ENCODE results near the gene MAP10. TPM values are rescaled to one million over a fixed set of nuclear protein-coding genes. Genes with fewer than 3 reads are reported as not detected.

The MAP10 gene
- total RNA-seq, 2 experiments from 2014 or later: 1.3 to 1.5 TPM

DNA sequence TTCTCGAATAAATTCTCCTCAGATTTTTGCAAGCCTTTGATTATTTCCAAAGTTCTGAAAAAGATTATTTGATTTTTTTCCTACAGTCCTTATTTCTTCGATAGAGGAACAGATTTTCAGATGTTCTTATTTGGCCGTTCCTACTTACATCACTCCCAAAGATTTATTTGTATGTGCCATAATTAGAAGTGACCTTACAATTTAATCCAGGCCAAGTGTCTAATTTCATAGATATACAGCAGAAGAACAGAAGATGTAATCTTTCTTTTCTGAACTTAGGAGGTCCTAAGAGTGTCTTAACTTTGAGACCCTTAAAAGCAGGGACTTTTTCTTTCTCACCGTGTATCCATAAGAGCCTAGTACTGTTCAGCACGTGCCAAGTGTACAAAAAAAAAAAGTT is 46.3 kb downstream of the MAP10 start:
- ATAC-seq (no peak), DNase-seq (no peak)
- POLR2A ChIA-PET: no interaction called here
- Mint-ChIP-seq H3K4me3 (no peak overlapping the region), H3K4me1 (ENCODE audit: low read depth) (no peaks in the 10 kb centered on the region), H3K9me3 (no peaks in the 10 kb centered on the region), H3K36me3 (ENCODE audit: low read depth) (no peaks in the 10 kb centered on the region), H3K27me3 (no peaks in the 10 kb centered on the region), H3K27ac (no peak overlapping the region)
- CTCF ChIA-PET: no interaction called here
- TF ChIP-seq, protein P1, sequence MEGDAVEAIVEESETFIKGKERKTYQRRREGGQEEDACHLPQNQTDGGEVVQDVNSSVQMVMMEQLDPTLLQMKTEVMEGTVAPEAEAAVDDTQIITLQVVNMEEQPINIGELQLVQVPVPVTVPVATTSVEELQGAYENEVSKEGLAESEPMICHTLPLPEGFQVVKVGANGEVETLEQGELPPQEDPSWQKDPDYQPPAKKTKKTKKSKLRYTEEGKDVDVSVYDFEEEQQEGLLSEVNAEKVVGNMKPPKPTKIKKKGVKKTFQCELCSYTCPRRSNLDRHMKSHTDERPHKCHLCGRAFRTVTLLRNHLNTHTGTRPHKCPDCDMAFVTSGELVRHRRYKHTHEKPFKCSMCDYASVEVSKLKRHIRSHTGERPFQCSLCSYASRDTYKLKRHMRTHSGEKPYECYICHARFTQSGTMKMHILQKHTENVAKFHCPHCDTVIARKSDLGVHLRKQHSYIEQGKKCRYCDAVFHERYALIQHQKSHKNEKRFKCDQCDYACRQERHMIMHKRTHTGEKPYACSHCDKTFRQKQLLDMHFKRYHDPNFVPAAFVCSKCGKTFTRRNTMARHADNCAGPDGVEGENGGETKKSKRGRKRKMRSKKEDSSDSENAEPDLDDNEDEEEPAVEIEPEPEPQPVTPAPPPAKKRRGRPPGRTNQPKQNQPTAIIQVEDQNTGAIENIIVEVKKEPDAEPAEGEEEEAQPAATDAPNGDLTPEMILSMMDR (IDR thresholded peaks at IDR 0.05): no peak
- intact Hi-C loops (cut with micrococcal nuclease): no loop called here

DNA sequence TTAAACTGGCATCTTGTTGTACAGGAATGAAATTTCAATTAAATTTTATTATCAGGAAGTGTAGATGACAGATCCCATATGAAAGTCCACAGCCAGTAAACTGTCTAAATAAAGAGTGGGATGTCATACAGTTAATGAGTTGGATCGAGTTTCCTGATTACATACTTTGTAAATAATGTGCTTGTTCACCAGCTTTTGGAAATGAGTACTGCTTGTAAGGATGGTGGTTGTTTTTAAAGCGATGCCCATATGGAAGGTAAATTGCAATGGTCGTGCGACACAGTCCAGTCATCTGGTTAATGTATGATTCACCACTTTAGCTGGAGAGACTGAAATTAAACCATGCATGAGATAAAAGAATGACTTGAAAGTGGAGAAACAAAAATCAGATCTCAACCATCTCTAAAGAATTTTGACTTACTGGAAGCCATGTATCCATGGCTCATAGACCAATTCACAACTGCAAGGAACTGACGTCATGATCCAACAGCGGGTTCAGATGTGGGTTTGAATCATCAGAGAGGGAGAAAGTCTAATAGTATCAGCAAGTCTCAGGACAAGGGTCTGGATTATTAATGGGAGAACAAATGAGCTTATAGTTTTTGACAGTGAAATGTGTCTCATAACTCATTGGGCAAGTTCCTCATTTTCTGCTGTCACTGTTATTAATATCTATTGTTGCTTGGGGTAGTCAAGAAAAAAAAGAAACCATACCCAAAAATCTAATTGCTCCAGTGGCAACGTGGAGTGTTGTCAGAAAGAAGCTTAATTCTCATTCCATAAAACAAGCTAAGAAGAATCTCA is 49.0 kb downstream of the MAP10 start:
- no peaks in the 10 kb centered on the region for H3K9me3 Mint-ChIP-seq
- DNase-seq: no peak
- POLR2A ChIA-PET: no interaction called here
- TF ChIP-seq, protein P1 (IDR thresholded peaks at IDR 0.05): no peak
- H3K4me1 Mint-ChIP-seq (ENCODE audit: low read depth): no peaks in the 10 kb centered on the region
- no peak for ATAC-seq
- H3K4me3 Mint-ChIP-seq: no peak overlapping the region
- no peaks in the 10 kb centered on the region for H3K36me3 Mint-ChIP-seq (ENCODE audit: low read depth)
- peaks cover 4% of the 10 kb centered on the region for H3K27me3 Mint-ChIP-seq
- CTCF ChIA-PET: no interaction called here
- no peak overlapping the region for H3K27ac Mint-ChIP-seq
- intact Hi-C loops (cut with micrococcal nuclease): no loop called here

DNA sequence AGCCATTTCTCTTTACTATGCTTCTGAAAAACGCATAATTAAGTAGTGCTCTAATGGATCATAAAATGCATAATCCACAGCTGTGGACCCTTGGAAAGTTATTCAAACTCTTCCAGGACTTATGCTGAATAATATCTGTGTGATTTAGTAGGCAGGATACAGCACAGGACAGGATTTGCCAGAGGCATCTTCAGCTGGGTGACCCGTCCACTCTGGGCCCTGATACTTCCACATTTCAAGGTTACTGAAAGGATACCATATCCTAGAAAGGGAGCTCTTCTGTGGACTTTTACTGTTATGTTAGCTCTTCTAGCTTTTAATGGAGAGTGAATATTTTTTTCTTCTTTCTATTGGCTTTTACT is 49.6 kb downstream of the MAP10 start:
- CTCF ChIA-PET: no interaction called here

GRCh38 chr1:232856541-232856940 is 51.3 kb downstream of the MAP10 start:
- peaks cover 4% of the 10 kb centered on the region for H3K27me3 Mint-ChIP-seq
- ATAC-seq (no peak), DNase-seq (no peak)
- no peak overlapping the region for H3K27ac Mint-ChIP-seq
- no peak overlapping the region for H3K4me3 Mint-ChIP-seq
- no peaks in the 10 kb centered on the region for H3K9me3 Mint-ChIP-seq
- H3K4me1 Mint-ChIP-seq (ENCODE audit: low read depth): no peaks in the 10 kb centered on the region
- TF ChIP-seq, protein P1 (IDR thresholded peaks at IDR 0.05): no peak
- intact Hi-C loops (cut with micrococcal nuclease): no loop called here
- CTCF ChIA-PET: interaction anchor here (1.3 kb wide), 1 partner anchor 24 kb away, joined by 3 read pairs; no protein-coding TSS in a partner anchor
- H3K36me3 Mint-ChIP-seq (ENCODE audit: low read depth): no peaks in the 10 kb centered on the region
- POLR2A ChIA-PET: interaction anchor here (0.8 kb wide), 1 partner anchor 51 kb away, joined by 3 read pairs; the partner anchor contains the start of gene MAP10

More for the DNA sequence above, 49.6 kb downstream of the MAP10 start:
- Mint-ChIP-seq H3K36me3 (ENCODE audit: low read depth) (no peaks in the 10 kb centered on the region), H3K4me1 (ENCODE audit: low read depth) (no peaks in the 10 kb centered on the region), H3K4me3 (no peak overlapping the region), H3K27ac (no peak overlapping the region), H3K9me3 (no peaks in the 10 kb centered on the region), H3K27me3 (peaks cover 4% of the 10 kb centered on the region)
- ATAC-seq (no peak), DNase-seq (no peak)
- TF ChIP-seq, protein P1 (IDR thresholded peaks at IDR 0.05): no peak
- intact Hi-C loops (cut with micrococcal nuclease): no loop called here
- POLR2A ChIA-PET: no interaction called here

Other genes starting within 250 kb of the MAP10 start
- 1 to 10 TPM; 1.7 TPM for gene SIPA1L2, start 175.3 kb upstream of the MAP10 start, total RNA-seq
- 10 to 100 TPM; 30.4 to 35.0 TPM for gene NTPCR, start 145.2 kb downstream of the MAP10 start, total RNA-seq

All from activated CD8-positive, alpha-beta T cell treated with anti-CD3 and anti-CD28 coated beads for 36 hours (primary cell).